Choroid plexus epithelial cell (primary cell): ENCODE data around the gene CASR.

Experiments
- DNase-seq: peaks from one replicate; pipeline ENCODE4 v3.0.0-alpha.2; 2010; ENCODE audit warnings: low read depth
- H3K4me3 ChIP-seq: 2 replicates; pipeline ENCODE4 v1.5.1; 2011; ENCODE audit warnings: low read depth, mild to moderate bottlenecking, control low read depth, low read length, moderate library complexity
- TF ChIP-seq, protein P1 (sequence below): conservative IDR thresholded peaks from 2 replicates; pipeline ENCODE4 v1.5.1; 2011; ENCODE audit warnings: low read depth, mild to moderate bottlenecking, control low read depth, inconsistent platforms, low read length, moderate library complexity

CASR gene

DNA sequence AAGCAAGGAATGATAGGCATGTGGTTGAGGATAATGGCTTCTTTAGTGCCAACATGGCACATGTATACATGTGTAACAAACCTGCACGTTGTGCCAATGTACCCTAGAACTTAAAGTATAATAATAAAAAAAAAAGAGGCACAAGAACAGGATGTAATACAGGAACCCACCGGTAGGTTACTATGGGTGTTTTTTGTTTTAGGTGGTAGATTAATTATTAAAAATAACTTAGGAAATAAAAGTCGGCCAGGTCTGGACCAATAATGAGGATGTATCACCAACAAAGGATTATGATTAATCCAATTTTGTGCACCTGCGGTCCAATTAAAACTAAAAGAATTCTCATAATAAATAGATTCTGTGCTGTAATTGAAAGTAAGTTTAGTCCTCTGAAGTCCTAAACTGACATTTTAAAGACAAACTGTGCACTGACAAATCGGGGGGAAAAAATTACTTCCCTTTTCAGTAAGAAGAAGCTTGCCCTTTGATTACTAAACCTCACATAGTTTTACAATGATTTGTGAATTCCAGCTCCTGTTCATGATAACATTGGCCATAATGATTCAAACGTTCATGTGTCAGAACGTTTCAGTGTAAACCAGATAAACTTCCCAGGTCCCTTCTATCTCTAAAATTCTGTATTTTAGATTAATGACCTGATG lies 62.2 kb downstream of the CASR start:
- peak; percentile 20 for DNase-seq
- H3K4me3 ChIP-seq: no peak overlapping the region
- TF ChIP-seq, protein P1, sequence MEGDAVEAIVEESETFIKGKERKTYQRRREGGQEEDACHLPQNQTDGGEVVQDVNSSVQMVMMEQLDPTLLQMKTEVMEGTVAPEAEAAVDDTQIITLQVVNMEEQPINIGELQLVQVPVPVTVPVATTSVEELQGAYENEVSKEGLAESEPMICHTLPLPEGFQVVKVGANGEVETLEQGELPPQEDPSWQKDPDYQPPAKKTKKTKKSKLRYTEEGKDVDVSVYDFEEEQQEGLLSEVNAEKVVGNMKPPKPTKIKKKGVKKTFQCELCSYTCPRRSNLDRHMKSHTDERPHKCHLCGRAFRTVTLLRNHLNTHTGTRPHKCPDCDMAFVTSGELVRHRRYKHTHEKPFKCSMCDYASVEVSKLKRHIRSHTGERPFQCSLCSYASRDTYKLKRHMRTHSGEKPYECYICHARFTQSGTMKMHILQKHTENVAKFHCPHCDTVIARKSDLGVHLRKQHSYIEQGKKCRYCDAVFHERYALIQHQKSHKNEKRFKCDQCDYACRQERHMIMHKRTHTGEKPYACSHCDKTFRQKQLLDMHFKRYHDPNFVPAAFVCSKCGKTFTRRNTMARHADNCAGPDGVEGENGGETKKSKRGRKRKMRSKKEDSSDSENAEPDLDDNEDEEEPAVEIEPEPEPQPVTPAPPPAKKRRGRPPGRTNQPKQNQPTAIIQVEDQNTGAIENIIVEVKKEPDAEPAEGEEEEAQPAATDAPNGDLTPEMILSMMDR: no peak

DNA sequence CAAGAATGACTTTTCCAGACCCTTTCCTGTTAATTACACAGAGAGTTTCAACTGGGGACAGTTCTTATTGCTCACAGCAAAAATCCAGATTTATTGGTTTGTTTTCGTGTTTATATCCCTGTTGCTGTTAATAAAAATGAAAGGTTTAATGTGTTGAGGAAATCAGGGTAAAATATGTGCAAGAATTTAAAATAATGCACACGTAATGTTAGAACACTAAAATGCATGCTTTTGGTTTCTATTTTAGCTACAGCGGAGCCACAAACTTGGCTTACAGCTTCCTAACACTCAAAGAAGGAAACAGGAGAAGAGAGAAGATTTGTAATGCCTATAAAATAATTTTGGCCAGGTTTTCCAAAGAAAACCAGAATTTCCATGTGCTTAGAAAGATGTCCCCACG lies 62.7 kb downstream of the CASR start:
- TF ChIP-seq, protein P1: no peak
- DNase-seq: no peak
- no peak overlapping the region for H3K4me3 ChIP-seq

DNA sequence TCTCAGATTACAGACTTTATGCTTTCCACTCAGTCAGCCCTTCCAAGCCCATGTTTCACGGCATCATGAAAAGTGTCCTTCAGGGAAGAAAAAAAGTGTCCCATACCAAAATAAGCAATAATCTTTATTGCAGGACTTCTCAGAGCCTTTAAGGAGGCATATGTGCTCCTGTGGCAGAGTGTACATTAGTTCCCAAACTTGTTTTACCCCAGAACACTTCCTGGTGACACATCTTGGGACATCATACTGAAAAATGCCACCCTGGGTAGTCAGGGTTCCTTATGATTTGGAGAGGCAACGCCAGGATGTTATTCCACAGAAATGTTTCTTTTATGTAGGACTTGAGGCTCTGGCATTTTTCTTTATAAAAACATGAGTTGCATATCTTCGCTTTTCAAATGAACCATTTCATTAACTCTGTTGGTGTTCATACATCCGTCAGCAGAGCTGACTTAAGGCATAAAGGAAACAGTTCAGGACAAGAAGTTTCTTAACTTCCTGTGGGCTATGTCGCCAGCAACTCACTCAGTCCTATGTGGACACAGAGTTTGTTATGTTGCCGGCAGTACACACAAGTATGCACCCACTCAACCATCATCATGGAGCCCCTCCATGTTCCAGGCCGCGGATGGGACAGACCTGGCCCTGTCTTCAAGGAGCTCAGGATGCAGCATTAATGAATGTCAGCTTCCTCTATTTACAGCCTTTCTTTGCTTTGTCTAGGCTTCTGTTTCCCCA lies 63.8 kb downstream of the CASR start:
- H3K4me3 ChIP-seq: no peak overlapping the region
- DNase-seq: no peak
- TF ChIP-seq, protein P1: no peak

DNA sequence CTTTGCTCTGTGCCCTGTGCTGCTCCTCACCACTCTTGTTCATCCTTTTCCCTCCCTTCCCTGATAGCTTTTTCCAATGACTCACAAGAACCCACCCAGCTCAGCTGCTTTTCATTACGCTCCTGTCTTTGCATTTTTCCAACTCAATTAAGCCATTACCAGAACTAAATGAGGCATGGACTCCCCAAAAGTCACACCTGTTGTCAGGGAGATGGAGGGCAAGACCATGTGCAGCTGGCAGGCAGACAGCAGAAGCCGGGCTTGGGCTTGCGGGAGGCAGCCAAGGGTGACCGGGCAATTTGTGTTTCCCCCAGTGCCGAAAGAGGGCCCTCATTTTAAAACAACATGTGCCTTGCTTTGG lies 64.3 kb downstream of the CASR start:
- TF ChIP-seq, protein P1: no peak
- H3K4me3 ChIP-seq: no peak overlapping the region
- DNase-seq: no peak

DNA sequence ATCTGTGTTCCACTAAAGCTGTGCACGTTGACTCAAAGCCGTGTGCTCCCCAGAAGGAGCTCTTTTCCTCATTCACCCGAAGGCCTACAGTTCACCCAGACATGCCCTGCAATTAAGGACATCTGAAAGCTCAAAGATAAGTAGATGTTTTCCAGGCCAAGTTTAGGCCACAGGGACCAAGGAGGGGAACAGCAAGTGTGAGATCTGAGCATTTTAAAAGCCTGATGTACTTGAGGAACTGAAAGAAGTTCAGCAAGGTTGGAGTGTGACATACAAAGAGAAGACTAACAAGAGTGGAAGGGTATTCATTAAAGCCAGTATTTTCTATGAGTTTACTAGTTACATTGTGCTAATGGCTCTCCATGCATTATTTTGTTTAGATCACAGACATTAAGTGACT lies 68.0 kb downstream of the CASR start:
- H3K4me3 ChIP-seq: no peak overlapping the region
- TF ChIP-seq, protein P1: no peak
- no peak for DNase-seq

DNA sequence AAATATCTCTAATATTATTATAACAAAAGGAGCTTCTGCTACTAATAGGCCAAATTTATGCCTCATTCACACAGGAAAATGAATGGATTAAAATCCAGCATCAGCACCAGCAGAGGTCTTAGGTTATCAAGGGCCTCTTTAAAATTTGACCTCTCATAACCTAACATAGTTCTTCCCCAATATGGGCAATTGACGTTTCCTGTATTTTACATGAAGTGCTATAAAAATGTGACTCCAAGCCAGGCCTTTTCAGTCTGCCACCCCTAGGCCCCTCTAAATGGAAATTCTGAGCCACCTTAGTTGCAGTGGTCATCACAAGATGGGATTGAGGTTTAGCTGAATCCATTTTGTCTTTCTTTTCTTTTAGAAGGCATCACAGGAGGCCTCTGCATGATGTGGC lies 70.1 kb downstream of the CASR start:
- TF ChIP-seq, protein P1: no peak

More for the DNA sequence above, 70.1 kb downstream of the CASR start:
- H3K4me3 ChIP-seq: no peak overlapping the region
- DNase-seq: no peak
